Measurements from ENCODE around the gene SMURF1.

The SMURF1 gene

GRCh38 chr7:99006739-99007424 lies 137.0 kb downstream of the SMURF1 start:
- ATAC-seq (replicated peaks) (no peak), DNase-seq (no peak)
- no peaks in the 10 kb centered on the region for H3K27me3 Mint-ChIP-seq
- H3K27ac Mint-ChIP-seq = no peak overlapping the region
- H3K4me1 Mint-ChIP-seq = peaks cover 0 to 2% of the 10 kb centered on the region in 2 donors
- H3K9me3 Mint-ChIP-seq = no peaks in the 10 kb centered on the region
- no peak overlapping the region for H3K4me3 Mint-ChIP-seq
- H3K36me3 Mint-ChIP-seq = peaks cover 50 to 64% of the 10 kb centered on the region in 2 donors

GRCh38 chr7:99005776-99006175 lies 138.1 kb downstream of the SMURF1 start:
- DNase-seq = no peak
- H3K4me1 Mint-ChIP-seq = peaks cover 0 to 2% of the 10 kb centered on the region in 2 donors
- H3K9me3 Mint-ChIP-seq = no peaks in the 10 kb centered on the region
- peak in 1 of 2 donors; percentile 54 for ATAC-seq (replicated peaks)
- H3K27ac Mint-ChIP-seq = no peak overlapping the region
- H3K4me3 Mint-ChIP-seq = no peak overlapping the region
- H3K36me3 Mint-ChIP-seq = peaks cover 48 to 64% of the 10 kb centered on the region in 2 donors
- no peaks in the 10 kb centered on the region for H3K27me3 Mint-ChIP-seq

DNA sequence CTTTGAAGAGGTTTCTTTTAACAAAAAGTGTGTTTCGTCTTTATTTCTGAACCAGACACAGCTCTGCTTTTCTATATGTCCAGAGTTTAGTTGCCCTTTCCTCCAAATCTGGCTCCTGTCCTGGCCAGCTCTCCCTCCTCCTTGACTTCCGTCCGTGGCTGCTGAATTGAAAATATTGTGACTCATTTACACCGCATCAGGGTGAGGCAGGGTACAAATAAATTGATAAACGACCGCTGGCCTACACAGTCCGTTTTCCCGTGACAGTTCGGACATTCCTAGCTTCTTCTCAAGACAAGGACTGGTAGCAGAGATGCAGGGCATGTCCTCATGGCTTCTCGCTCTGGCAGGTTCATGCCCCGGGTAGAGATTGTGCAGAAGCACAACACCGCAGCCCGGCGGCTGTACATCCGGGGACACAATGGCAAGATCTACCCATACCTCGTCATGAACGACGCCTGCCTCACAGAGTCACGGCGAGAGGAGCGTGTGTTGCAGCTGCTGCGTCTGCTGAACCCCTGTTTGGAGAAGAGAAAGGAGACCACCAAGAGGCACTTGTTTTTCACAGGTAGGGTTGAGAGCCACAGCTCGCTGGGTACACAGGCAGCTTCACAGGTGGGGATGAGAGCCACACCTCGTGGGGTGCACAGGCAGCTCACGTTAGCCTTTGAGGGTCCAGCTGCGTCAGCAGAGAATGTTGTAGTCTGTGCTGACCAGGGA lies 139.0 kb downstream of the SMURF1 start:
- H3K27ac Mint-ChIP-seq = peak overlapping the region; percentile 86
- peaks cover 0 to 2% of the 10 kb centered on the region in 2 donors for H3K4me1 Mint-ChIP-seq
- peaks cover 43 to 60% of the 10 kb centered on the region in 2 donors for H3K36me3 Mint-ChIP-seq
- H3K4me3 Mint-ChIP-seq = no peak overlapping the region
- no peaks in the 10 kb centered on the region for H3K9me3 Mint-ChIP-seq
- DNase-seq (no peak), ATAC-seq (replicated peaks) (no peak)
- no peaks in the 10 kb centered on the region for H3K27me3 Mint-ChIP-seq

GRCh38 chr7:99004216-99004615 lies 139.7 kb downstream of the SMURF1 start:
- no peak overlapping the region for H3K27ac Mint-ChIP-seq
- no peaks in the 10 kb centered on the region for H3K27me3 Mint-ChIP-seq
- H3K4me3 Mint-ChIP-seq = no peak overlapping the region
- H3K36me3 Mint-ChIP-seq = peaks cover 46 to 61% of the 10 kb centered on the region in 2 donors
- no peak for ATAC-seq (replicated peaks)
- no peaks in the 10 kb centered on the region for H3K9me3 Mint-ChIP-seq
- peaks cover 0 to 2% of the 10 kb centered on the region in 2 donors for H3K4me1 Mint-ChIP-seq
- no peak for DNase-seq

GRCh38 chr7:99003419-99003818 lies 140.5 kb downstream of the SMURF1 start:
- DNase-seq (no peak), ATAC-seq (replicated peaks) (no peak)
- peaks cover 40 to 61% of the 10 kb centered on the region in 2 donors for H3K36me3 Mint-ChIP-seq
- H3K4me3 Mint-ChIP-seq = no peak overlapping the region
- H3K4me1 Mint-ChIP-seq = peaks cover 0 to 2% of the 10 kb centered on the region in 2 donors
- H3K27me3 Mint-ChIP-seq = no peaks in the 10 kb centered on the region
- no peak overlapping the region for H3K27ac Mint-ChIP-seq
- H3K9me3 Mint-ChIP-seq = no peaks in the 10 kb centered on the region

GRCh38 chr7:99002827-99003212 lies 141.1 kb downstream of the SMURF1 start:
- Mint-ChIP-seq H3K9me3 (no peaks in the 10 kb centered on the region), H3K4me1 (peaks cover 0 to 2% of the 10 kb centered on the region in 2 donors), H3K27me3 (no peaks in the 10 kb centered on the region), H3K4me3 (no peak overlapping the region), H3K36me3 (peaks cover 38 to 59% of the 10 kb centered on the region in 2 donors), H3K27ac (no peak overlapping the region)
- no peak for DNase-seq
- no peak for ATAC-seq (replicated peaks)

DNA sequence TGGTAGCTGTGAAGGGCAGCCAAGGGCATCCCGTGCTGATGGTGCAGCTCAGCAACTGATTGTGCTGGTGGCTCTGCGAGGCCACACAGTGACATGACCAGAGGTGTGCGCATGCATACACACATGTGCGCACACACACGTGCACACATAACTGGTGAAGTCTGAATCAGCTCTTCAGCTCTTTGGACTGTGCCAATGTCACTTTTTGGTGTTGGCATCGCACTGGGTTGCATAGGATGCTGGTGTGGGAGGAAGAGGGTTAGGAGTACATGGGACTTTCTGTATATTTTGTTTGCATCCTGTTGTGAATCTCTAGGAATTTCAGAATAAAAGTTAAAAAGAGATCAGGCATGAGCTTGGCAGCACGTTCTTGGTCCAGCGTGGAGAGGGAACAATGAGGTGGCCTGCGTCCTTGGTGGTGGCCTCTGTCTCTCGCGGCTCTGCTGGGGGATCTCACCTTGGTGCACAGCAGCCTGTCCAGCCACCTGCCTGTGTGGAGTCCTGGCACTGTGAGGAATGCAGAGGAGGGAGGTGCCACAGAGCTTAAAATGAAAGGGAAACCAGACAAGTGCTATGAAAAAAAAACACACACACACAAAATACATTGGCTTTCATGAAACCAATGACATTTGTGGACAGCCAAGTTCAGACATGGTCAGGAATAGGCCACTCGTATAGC lies 141.6 kb downstream of the SMURF1 start:
- Mint-ChIP-seq H3K4me1 (peaks cover 0 to 2% of the 10 kb centered on the region in 2 donors), H3K9me3 (no peaks in the 10 kb centered on the region), H3K27me3 (no peaks in the 10 kb centered on the region), H3K4me3 (no peak overlapping the region), H3K36me3 (peaks cover 36 to 59% of the 10 kb centered on the region in 2 donors), H3K27ac (peak overlapping the region; percentile 47)
- ATAC-seq (replicated peaks) (no peak), DNase-seq (no peak)

DNA sequence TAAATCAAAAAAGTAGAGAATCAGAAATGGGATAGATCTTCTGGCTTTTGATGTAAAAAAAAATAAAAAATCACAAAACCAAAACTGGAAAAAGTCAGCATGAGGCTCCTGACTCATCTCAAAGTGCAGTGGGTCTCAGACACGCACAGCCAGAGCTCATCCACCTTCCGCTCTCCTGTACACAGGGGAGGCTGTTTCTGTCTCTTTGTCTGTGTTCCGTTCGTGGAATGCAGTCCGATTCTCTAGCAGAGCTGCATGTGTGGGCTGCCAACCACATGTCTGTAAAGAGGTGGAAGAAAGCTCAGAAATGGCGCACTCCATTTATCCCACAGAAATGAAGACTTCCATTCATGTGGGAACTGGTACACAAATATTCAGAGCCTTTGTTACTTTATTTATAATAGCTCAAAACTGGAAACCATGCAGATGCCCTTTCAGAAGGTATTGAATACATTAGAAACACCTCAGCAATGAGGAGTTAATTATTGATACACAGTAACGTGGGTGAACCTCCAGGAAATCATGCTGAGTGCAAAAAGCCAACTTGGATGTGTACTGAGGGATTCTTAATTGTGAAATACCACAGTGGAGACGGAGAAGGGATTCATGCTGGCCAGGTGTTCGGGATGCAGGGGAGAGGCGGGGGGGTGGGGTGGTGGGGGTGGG lies 142.3 kb downstream of the SMURF1 start:
- no peak for ATAC-seq (replicated peaks)
- Mint-ChIP-seq H3K36me3 (peaks cover 30 to 56% of the 10 kb centered on the region in 2 donors), H3K9me3 (no peaks in the 10 kb centered on the region), H3K27me3 (no peaks in the 10 kb centered on the region), H3K4me1 (peaks cover 0 to 2% of the 10 kb centered on the region in 2 donors), H3K27ac (no peak overlapping the region), H3K4me3 (no peak overlapping the region)
- no peak for DNase-seq

GRCh38 chr7:99000904-99001465 lies 142.9 kb downstream of the SMURF1 start:
- no peak overlapping the region for H3K27ac Mint-ChIP-seq
- H3K27me3 Mint-ChIP-seq = no peaks in the 10 kb centered on the region
- H3K4me1 Mint-ChIP-seq = peaks cover 3 to 4% of the 10 kb centered on the region in 2 donors
- ATAC-seq (replicated peaks) (no peak), DNase-seq (no peak)
- no peaks in the 10 kb centered on the region for H3K9me3 Mint-ChIP-seq
- no peak overlapping the region for H3K4me3 Mint-ChIP-seq
- H3K36me3 Mint-ChIP-seq = peaks cover 29 to 56% of the 10 kb centered on the region in 2 donors

DNA sequence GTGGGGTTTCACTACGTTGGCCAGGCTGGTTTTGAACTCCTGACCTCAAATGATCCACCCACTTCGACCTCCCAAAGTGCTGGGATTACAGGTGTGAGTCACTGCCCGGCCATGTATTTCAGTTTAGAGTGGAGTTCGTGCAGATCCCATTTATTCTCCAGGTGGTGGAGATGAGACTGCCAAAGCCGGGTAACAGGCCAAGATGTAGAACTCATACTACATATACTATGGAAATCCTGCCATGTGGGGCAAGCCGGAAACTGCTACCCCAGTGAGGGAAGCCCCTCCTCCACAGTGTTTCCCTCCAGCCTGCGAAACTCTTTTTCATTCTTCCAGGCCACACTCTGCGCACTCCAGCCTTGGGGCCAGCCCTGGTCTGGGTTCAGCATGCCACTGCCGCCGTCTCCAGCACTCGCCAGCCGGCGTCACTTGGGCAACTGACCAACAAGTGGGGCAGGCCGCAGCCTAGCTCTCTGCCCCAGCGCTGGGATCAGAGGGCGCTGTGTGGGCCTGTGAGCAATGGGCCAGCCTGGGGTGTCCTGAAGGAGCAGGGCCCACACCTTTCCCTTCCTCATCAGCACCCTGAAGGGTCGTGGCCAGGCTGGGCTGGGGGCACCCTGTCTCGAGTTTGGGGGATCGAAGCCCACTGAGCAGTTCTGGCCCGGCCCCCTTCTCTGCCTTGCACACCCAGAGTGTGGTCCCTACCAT lies 143.6 kb downstream of the SMURF1 start:
- no peak for ATAC-seq (replicated peaks)
- Mint-ChIP-seq H3K27me3 (no peaks in the 10 kb centered on the region), H3K9me3 (no peaks in the 10 kb centered on the region), H3K4me1 (peaks cover 9% of the 10 kb centered on the region in 2 donors), H3K36me3 (peaks cover 29 to 56% of the 10 kb centered on the region in 2 donors), H3K27ac (no peak overlapping the region), H3K4me3 (no peak overlapping the region)
- DNase-seq = no peak

GRCh38 chr7:98998821-98999725 lies 144.8 kb downstream of the SMURF1 start:
- Mint-ChIP-seq H3K36me3 (peaks cover 28 to 59% of the 10 kb centered on the region in 2 donors), H3K9me3 (no peaks in the 10 kb centered on the region), H3K27me3 (no peaks in the 10 kb centered on the region), H3K4me3 (no peak overlapping the region), H3K4me1 (peaks cover 7 to 11% of the 10 kb centered on the region in 2 donors), H3K27ac (no peak overlapping the region)
- DNase-seq (no peak), ATAC-seq (replicated peaks) (no peak)

GRCh38 chr7:98997846-98998245 lies 146.1 kb downstream of the SMURF1 start:
- Mint-ChIP-seq H3K27ac (no peak overlapping the region), H3K4me1 (peaks cover 7 to 11% of the 10 kb centered on the region in 2 donors), H3K4me3 (no peak overlapping the region), H3K9me3 (no peaks in the 10 kb centered on the region), H3K36me3 (peaks cover 28 to 53% of the 10 kb centered on the region in 2 donors), H3K27me3 (no peaks in the 10 kb centered on the region)
- DNase-seq (no peak), ATAC-seq (replicated peaks) (no peak)

DNA sequence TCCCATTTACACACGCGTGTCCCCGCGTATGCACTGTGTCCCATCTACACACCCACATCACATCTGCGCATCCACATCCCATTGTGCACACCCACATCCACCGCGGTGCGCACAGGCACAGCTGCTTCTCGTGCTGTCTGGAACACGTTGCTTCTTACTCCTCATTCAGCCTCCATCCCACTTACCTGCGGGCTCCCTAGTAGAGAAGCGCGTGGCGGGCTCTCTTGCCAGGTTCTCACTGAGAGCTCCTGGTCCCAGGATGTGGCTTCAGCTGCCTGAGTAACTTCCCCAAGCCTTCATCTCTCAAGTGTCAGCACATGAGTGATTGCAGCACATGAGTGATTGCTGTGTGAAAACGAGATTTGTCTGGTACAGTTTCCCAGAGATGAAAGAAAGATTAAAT lies 147.8 kb downstream of the SMURF1 start:
- no peaks in the 10 kb centered on the region for H3K27me3 Mint-ChIP-seq
- peaks cover 36 to 51% of the 10 kb centered on the region in 2 donors for H3K36me3 Mint-ChIP-seq

More for the DNA sequence above, 147.8 kb downstream of the SMURF1 start:
- Mint-ChIP-seq H3K9me3 (no peaks in the 10 kb centered on the region), H3K27ac (no peak overlapping the region), H3K4me1 (peaks cover 7 to 11% of the 10 kb centered on the region in 2 donors), H3K4me3 (no peak overlapping the region)
- ATAC-seq (replicated peaks) (no peak), DNase-seq (no peak)

All from stimulated activated naive B cell treated with anti-CD40 and anti-IgM and Interleukin-4, amounts not matched to agents 10 μg/mL and 1 μg/mL and 100 μg/mL, for 72 hours (primary cell).